ENCODE results near the gene DDX19B.
"Not testable (repeated sequence)": the region's sequence is repeated elsewhere in the genome, so short reads cannot be mapped to it uniquely, and the experiment has no call there.

GRCh38 chr16:70249697-70250096 lies 49.3 kb upstream of the DDX19B start:
- not testable (repeated sequence) for TF ChIP-seq EP300, POLR2AphosphoS5 (IDR thresholded peaks at IDR 0.05)
